Right lobe of liver (tissue), 4 donors: ENCODE results near the gene DRAXIN.

Experiments
- POLR2A ChIP-seq: fragments of 450-650 bp; IDR thresholded peaks from one replicate; pipeline ENCODE4 v1.6.1; 2017; ENCODE audit warnings: antibody characterized with exemption, mild to moderate bottlenecking
- TF ChIP-seq, protein P1 (sequence below), 4 donors: fragments of 200-600 bp in 3 of 4; fragments of 450-650 bp in 1 of 4; IDR thresholded peaks; one replicate each; pipeline versions ENCODE4 v1.5.1 to v1.8.0; 2016 to 2022; ENCODE audit warnings: antibody characterized with exemption in 4 of 4, mild to moderate bottlenecking in 2 of 4
- donor health status: DM: no; HTN: no; CAD: no.
- donor health status: DM: no; HTN: no; CAD: no.
- donor health status: DM: no; HTN: yes; CAD: no.

GRCh38 chr1:11749996-11750395 is 58.5 kb downstream of the DRAXIN start:
- TF ChIP-seq, protein P1, sequence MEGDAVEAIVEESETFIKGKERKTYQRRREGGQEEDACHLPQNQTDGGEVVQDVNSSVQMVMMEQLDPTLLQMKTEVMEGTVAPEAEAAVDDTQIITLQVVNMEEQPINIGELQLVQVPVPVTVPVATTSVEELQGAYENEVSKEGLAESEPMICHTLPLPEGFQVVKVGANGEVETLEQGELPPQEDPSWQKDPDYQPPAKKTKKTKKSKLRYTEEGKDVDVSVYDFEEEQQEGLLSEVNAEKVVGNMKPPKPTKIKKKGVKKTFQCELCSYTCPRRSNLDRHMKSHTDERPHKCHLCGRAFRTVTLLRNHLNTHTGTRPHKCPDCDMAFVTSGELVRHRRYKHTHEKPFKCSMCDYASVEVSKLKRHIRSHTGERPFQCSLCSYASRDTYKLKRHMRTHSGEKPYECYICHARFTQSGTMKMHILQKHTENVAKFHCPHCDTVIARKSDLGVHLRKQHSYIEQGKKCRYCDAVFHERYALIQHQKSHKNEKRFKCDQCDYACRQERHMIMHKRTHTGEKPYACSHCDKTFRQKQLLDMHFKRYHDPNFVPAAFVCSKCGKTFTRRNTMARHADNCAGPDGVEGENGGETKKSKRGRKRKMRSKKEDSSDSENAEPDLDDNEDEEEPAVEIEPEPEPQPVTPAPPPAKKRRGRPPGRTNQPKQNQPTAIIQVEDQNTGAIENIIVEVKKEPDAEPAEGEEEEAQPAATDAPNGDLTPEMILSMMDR (IDR thresholded peaks at IDR 0.05): no peak
- no peak for TF ChIP-seq POLR2A
